PC-9 (cell line): ENCODE data around the gene GIGYF2. TPM values are rescaled to one million over a fixed set of nuclear protein-coding genes. Genes with fewer than 3 reads are reported as not detected.

Experiments used
- BruUV-seq: library from RNA; stranded (reverse); fragments of 400-500 nt; replicated peaks from 2 replicates; lab custom pipeline; 2021; lab: Mats Ljungman, UMichigan
- CTCF ChIA-PET: fragments of 300-600 bp; sonication (Branson Sonifier 250); formaldehyde crosslinking; loops from one replicate; lab custom pipeline; 2022; ENCODE audit warnings: antibody characterized with exemption; lab: Charles Lee
- POLR2A ChIA-PET: fragments of 300-600 bp; sonication (Branson Sonifier 250); formaldehyde crosslinking; loops from one replicate; lab custom pipeline; 2022; ENCODE audit warnings: antibody characterized with exemption; ENCODE audit not compliant: unreplicated experiment; lab: Charles Lee
- DNase-seq, 2 experiments: peaks; one replicate each; pipeline versions ENCODE4 v3.0.0 to v3.0.0-alpha.2; 2015 to 2022; ENCODE audit warnings: mixed read lengths in 1 of 2
- H2AFZ ChIP-seq: fragments of 200-600 bp; sonication (generic); 2 replicates; pipeline ENCODE4 v1.8.1; 2017; ENCODE audit warnings: antibody characterized with exemption
- H3F3A ChIP-seq: fragments of 200-600 bp; sonication (generic); 2 replicates; pipeline ENCODE4 v1.8.1; 2017; ENCODE audit warnings: antibody characterized with exemption, mild to moderate bottlenecking, low read depth; ENCODE audit not compliant: insufficient read depth
- H3K27ac ChIP-seq: fragments of 200-600 bp; sonication (generic); 2 replicates; pipeline ENCODE4 v1.6.1; 2016; ENCODE audit warnings: mixed run types
- H3K27me3 ChIP-seq: fragments of 200-600 bp; sonication (generic); 2 replicates; pipeline ENCODE4 v1.6.1; 2016; ENCODE audit warnings: low read depth, mixed run types; ENCODE audit not compliant: insufficient read depth
- H3K36me3 ChIP-seq: fragments of 200-600 bp; sonication (generic); 2 replicates; pipeline ENCODE4 v1.6.1; 2016; ENCODE audit warnings: low read depth, mixed run types
- H3K4me1 ChIP-seq: fragments of 200-600 bp; sonication (generic); replicated peaks from 2 replicates; pipeline ENCODE4 v1.6.1; 2016; ENCODE audit warnings: mixed run types; ENCODE audit not compliant: insufficient read depth
- H3K4me2 ChIP-seq: fragments of 200-600 bp; sonication (generic); 2 replicates; pipeline ENCODE4 v1.6.1; 2017; ENCODE audit warnings: mixed run types
- H3K4me3 ChIP-seq: fragments of 200-600 bp; sonication (generic); 2 replicates; pipeline ENCODE4 v1.6.1; 2016; ENCODE audit warnings: mixed run types
- H3K79me2 ChIP-seq: fragments of 200-600 bp; sonication (generic); 2 replicates; pipeline ENCODE4 v1.6.1; 2017; ENCODE audit warnings: low read depth, mixed run types
- H3K9me2 ChIP-seq: fragments of 200-600 bp; sonication (generic); 2 replicates; pipeline ENCODE4 v1.8.1; 2017; ENCODE audit warnings: mild to moderate bottlenecking; ENCODE audit not compliant: insufficient read depth
- H3K9me3 ChIP-seq: fragments of 200-600 bp; sonication (generic); 2 replicates; pipeline ENCODE4 v1.8.1; 2016; ENCODE audit warnings: low read depth; ENCODE audit not compliant: insufficient read depth
- H4K20me1 ChIP-seq: fragments of 200-600 bp; sonication (generic); 2 replicates; pipeline ENCODE4 v1.8.1; 2017; ENCODE audit not compliant: insufficient read depth
- EZH2 ChIP-seq: fragments of 200-600 bp; sonication (generic); IDR thresholded peaks from 2 replicates; pipeline ENCODE4 v1.8.0; 2017; ENCODE audit warnings: antibody characterized with exemption, low read depth
- intact Hi-C: fragments of 100-400 bp; cut with micrococcal nuclease; formaldehyde crosslinking; loops from one replicate; pipeline ENCODE4 v1.10.0; 2022; ENCODE audit not compliant: unreplicated experiment
- total RNA-seq: library from RNA; stranded (reverse); gene quantifications from 2 replicates; pipeline ENCODE4 v1.2.3, GENCODE V29; 2021
- TF ChIP-seq, protein P1 (sequence below): fragments of 200-600 bp; sonication (generic); conservative IDR thresholded peaks from 2 replicates; pipeline ENCODE4 v1.6.1; 2017; ENCODE audit warnings: mixed run types, antibody characterized with exemption, mild to moderate bottlenecking, moderate library complexity

GIGYF2 gene
- total RNA-seq, 1 experiment from 2014 or later: 86.4 TPM

DNA sequence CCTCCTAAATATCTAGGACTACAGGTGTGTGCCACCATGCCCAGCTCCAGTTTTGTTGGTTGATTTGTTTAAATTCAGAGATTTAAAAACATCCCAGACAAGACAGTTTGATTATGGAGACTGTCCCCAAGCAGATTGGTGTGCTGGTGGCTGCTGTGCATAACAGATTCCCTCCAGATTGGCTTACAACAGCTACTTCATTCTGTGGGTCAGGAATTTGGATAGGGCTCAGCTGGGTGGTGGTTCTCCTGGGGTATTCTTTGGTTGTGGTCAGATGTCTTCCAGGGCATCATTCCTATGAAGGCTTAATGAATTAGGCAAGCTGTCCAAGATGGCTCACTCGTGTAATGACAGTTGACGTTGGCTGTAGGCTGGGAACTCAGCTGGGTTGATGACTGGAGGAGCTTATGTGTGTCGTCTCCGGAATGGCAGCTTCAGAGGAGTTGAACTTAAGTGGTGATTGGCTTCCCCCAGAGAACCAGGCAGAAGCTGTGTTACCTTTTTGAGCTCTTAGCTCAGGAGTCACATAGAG is 162.3 kb downstream of the GIGYF2 start:
- no peak for DNase-seq
- H3K36me3 ChIP-seq: peaks cover 35% of the 10 kb centered on the region; the same call in 1 of the 2 replicates
- H3K4me2 ChIP-seq: no peak overlapping the region
- H3K79me2 ChIP-seq: no peaks in the 10 kb centered on the region
- H3K4me3 ChIP-seq: no peak overlapping the region
- H4K20me1 ChIP-seq: no peaks in the 10 kb centered on the region; the same call in 1 of the 2 replicates
- ChIA-PET CTCF (interaction anchor here (1.3 kb wide), 1 partner anchor 15 kb away, joined by 3 read pairs; no protein-coding TSS in a partner anchor), POLR2A (no interaction called here)
- BruUV-seq: no TSS peak
- H2AFZ ChIP-seq: no peak overlapping the region
- H3K27me3 ChIP-seq: no peaks in the 10 kb centered on the region
- TF ChIP-seq EZH2: no peak
- TF ChIP-seq, protein P1, sequence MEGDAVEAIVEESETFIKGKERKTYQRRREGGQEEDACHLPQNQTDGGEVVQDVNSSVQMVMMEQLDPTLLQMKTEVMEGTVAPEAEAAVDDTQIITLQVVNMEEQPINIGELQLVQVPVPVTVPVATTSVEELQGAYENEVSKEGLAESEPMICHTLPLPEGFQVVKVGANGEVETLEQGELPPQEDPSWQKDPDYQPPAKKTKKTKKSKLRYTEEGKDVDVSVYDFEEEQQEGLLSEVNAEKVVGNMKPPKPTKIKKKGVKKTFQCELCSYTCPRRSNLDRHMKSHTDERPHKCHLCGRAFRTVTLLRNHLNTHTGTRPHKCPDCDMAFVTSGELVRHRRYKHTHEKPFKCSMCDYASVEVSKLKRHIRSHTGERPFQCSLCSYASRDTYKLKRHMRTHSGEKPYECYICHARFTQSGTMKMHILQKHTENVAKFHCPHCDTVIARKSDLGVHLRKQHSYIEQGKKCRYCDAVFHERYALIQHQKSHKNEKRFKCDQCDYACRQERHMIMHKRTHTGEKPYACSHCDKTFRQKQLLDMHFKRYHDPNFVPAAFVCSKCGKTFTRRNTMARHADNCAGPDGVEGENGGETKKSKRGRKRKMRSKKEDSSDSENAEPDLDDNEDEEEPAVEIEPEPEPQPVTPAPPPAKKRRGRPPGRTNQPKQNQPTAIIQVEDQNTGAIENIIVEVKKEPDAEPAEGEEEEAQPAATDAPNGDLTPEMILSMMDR: no peak
- intact Hi-C loops: loop anchor here (10.0 kb wide), 1 partner anchor 495 kb away; the partner anchor contains the start of gene DGKD
- H3K27ac ChIP-seq: no peak overlapping the region
- no peaks in the 10 kb centered on the region for H3K9me2 ChIP-seq
- peaks cover 34% of the 10 kb centered on the region for H3F3A ChIP-seq
- peaks cover 34% of the 10 kb centered on the region for H3K4me1 ChIP-seq
- no peaks in the 10 kb centered on the region for H3K9me3 ChIP-seq

DNA sequence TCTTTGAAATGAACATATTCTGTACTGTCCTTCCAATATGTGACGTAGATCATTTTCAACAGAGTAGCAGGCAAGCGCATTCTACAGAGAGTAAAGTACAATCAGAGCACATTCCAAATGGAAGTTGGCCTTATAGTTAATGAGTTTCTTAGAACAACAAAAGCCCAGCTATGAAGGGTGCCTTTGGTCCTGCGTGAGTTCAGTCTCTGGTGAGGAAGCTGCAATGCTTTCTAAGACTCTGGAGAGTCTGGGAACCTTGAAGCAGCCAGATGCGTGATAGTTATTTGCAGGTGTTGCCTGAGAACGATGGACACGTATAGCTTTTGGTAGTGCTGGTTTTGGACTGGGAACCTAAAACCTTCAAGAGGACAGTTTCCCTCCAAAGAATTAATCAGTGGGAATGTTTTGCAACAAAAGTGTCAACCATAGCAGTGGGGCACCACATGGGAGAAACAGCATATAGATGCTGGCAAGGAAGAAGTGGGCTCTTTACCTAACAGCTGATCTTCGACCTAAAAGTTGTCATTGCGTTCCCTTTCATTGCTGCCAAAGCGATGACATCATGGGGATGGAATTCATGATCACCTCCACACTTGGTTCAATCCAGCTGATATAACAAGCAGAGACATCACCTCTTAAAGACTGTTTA is 163.6 kb downstream of the GIGYF2 start:
- no peaks in the 10 kb centered on the region; the same call in 1 of the 2 replicates for H4K20me1 ChIP-seq
- no peaks in the 10 kb centered on the region for H3K9me2 ChIP-seq
- H3K27ac ChIP-seq: no peak overlapping the region
- DNase-seq: no peak
- H3K27me3 ChIP-seq: no peaks in the 10 kb centered on the region
- H3K4me2 ChIP-seq: no peak overlapping the region
- peaks cover 24% of the 10 kb centered on the region for H3F3A ChIP-seq
- TF ChIP-seq, protein P1: no peak
- no peak for TF ChIP-seq EZH2
- no peak overlapping the region for H3K4me3 ChIP-seq
- ChIA-PET POLR2A (no interaction called here), CTCF (interaction anchor here (1.3 kb wide), 1 partner anchor 13 kb away, joined by 3 read pairs; no protein-coding TSS in a partner anchor)
- BruUV-seq: no TSS peak
- H3K36me3 ChIP-seq: peaks cover 28% of the 10 kb centered on the region; the same call in 1 of the 2 replicates
- peaks cover 21% of the 10 kb centered on the region for H3K4me1 ChIP-seq
- no peaks in the 10 kb centered on the region for H3K9me3 ChIP-seq
- no peaks in the 10 kb centered on the region for H3K79me2 ChIP-seq
- no peak overlapping the region for H2AFZ ChIP-seq
- intact Hi-C loops: no loop called here

DNA sequence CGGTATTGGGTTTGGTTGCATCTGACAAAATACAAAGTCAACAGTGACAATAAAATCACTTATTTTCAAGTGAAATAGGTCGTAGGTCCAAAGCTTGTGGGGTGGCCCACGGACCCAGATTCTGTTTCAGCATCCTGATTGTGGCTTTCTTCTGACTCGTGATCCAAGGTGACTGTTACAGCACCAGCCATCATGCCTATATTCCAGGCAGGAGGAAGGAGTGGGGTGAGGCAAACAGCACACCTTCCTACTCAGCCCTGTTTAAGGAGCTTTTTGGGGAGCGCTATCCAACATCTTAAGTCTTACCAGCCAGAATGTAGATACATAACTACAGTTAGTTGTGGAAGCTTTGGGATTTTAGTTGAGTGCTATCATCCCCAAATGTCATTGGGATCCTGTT is 164.2 kb downstream of the GIGYF2 start:
- H3K27ac ChIP-seq: no peak overlapping the region
- no peak for TF ChIP-seq EZH2
- TF ChIP-seq, protein P1: no peak
- intact Hi-C loops: no loop called here
- no peak overlapping the region for H3K4me2 ChIP-seq
- H3K79me2 ChIP-seq: no peaks in the 10 kb centered on the region
- ChIA-PET CTCF (no interaction called here), POLR2A (no interaction called here)
- no peaks in the 10 kb centered on the region for H3K9me2 ChIP-seq
- H3F3A ChIP-seq: peaks cover 17% of the 10 kb centered on the region
- no TSS peak for BruUV-seq
- H2AFZ ChIP-seq: no peak overlapping the region
- H3K27me3 ChIP-seq: no peaks in the 10 kb centered on the region
- H3K36me3 ChIP-seq: peaks cover 22% of the 10 kb centered on the region; the same call in 1 of the 2 replicates
- H4K20me1 ChIP-seq: no peaks in the 10 kb centered on the region; the same call in 1 of the 2 replicates
- H3K4me1 ChIP-seq: peaks cover 15% of the 10 kb centered on the region
- no peaks in the 10 kb centered on the region for H3K9me3 ChIP-seq
- H3K4me3 ChIP-seq: no peak overlapping the region
- DNase-seq: no peak
